Calu3 (cell line): ENCODE data around the gene CHST8. TPM values are rescaled to one million over a fixed set of nuclear protein-coding genes. Genes with fewer than 3 reads are reported as not detected.

Source experiments
- BruUV-seq: library from RNA; stranded (reverse); fragments of 400-500 nt; replicated peaks from 2 replicates; lab custom pipeline; 2021; lab: Mats Ljungman, UMichigan
- CTCF ChIA-PET: fragments of 300-600 bp; sonication (Branson Sonifier 250); formaldehyde crosslinking; loops from one replicate; lab custom pipeline; 2022; ENCODE audit warnings: antibody characterized with exemption; lab: Charles Lee
- DNase-seq: peaks from one replicate; pipeline ENCODE4 v3.0.0; 2022
- H3K27ac Mint-ChIP-seq: one replicate; pipeline ENCODE4 v1.8.0; 2022; ENCODE audit warnings: mixed read lengths; ENCODE audit not compliant: unreplicated experiment
- H3K27me3 Mint-ChIP-seq: one replicate; pipeline ENCODE4 v1.8.0; 2022; ENCODE audit warnings: mixed read lengths; ENCODE audit not compliant: unreplicated experiment
- H3K36me3 Mint-ChIP-seq: one replicate; pipeline ENCODE4 v1.8.0; 2022; ENCODE audit warnings: mild to moderate bottlenecking, moderate library complexity, mixed read lengths; ENCODE audit not compliant: insufficient read depth, unreplicated experiment
- H3K4me1 Mint-ChIP-seq: one replicate; pipeline ENCODE4 v1.8.0; 2022; ENCODE audit warnings: mild to moderate bottlenecking, low read depth, mixed read lengths; ENCODE audit not compliant: unreplicated experiment
- H3K4me3 Mint-ChIP-seq: one replicate; pipeline ENCODE4 v1.8.0; 2022; ENCODE audit warnings: mild to moderate bottlenecking, low read depth, moderate library complexity, mixed read lengths; ENCODE audit not compliant: unreplicated experiment
- H3K9me3 Mint-ChIP-seq: one replicate; pipeline ENCODE4 v1.8.0; 2022; ENCODE audit warnings: low read depth, mixed read lengths; ENCODE audit not compliant: unreplicated experiment
- intact Hi-C: fragments of 100-400 bp; cut with micrococcal nuclease; formaldehyde crosslinking; loops from one replicate; pipeline ENCODE4 v1.10.0; 2022; ENCODE audit not compliant: unreplicated experiment
- total RNA-seq: library from RNA; stranded (reverse); gene quantifications from 2 replicates; pipeline ENCODE4 v1.2.3, GENCODE V29; 2022
- TF ChIP-seq, protein P1 (sequence below): fragments of 200-600 bp; IDR thresholded peaks from one replicate; pipeline ENCODE4 v1.8.0; 2022; ENCODE audit warnings: antibody characterized with exemption; ENCODE audit not compliant: unreplicated experiment

The CHST8 gene
- total RNA-seq, 1 experiment from 2014 or later = not detected

GRCh38 chr19:33590224-33590623 lies 31.5 kb upstream of the CHST8 start:
- H3K9me3 Mint-ChIP-seq = peaks cover 10% of the 10 kb centered on the region
- peaks cover 48% of the 10 kb centered on the region for H3K27me3 Mint-ChIP-seq
- no peak for DNase-seq
- intact Hi-C loops = no loop called here
- no TSS peak for BruUV-seq
- H3K4me1 Mint-ChIP-seq = no peaks in the 10 kb centered on the region
- H3K27ac Mint-ChIP-seq = no peak overlapping the region
- TF ChIP-seq, protein P1, sequence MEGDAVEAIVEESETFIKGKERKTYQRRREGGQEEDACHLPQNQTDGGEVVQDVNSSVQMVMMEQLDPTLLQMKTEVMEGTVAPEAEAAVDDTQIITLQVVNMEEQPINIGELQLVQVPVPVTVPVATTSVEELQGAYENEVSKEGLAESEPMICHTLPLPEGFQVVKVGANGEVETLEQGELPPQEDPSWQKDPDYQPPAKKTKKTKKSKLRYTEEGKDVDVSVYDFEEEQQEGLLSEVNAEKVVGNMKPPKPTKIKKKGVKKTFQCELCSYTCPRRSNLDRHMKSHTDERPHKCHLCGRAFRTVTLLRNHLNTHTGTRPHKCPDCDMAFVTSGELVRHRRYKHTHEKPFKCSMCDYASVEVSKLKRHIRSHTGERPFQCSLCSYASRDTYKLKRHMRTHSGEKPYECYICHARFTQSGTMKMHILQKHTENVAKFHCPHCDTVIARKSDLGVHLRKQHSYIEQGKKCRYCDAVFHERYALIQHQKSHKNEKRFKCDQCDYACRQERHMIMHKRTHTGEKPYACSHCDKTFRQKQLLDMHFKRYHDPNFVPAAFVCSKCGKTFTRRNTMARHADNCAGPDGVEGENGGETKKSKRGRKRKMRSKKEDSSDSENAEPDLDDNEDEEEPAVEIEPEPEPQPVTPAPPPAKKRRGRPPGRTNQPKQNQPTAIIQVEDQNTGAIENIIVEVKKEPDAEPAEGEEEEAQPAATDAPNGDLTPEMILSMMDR = no peak
- CTCF ChIA-PET = no interaction called here
- H3K4me3 Mint-ChIP-seq = no peak overlapping the region
- no peaks in the 10 kb centered on the region for H3K36me3 Mint-ChIP-seq

GRCh38 chr19:33595783-33596182 lies 26.0 kb upstream of the CHST8 start:
- DNase-seq = no peak
- CTCF ChIA-PET = no interaction called here
- Mint-ChIP-seq H3K4me3 (no peak overlapping the region), H3K27me3 (peaks cover 34% of the 10 kb centered on the region), H3K36me3 (no peaks in the 10 kb centered on the region), H3K9me3 (peaks cover 5% of the 10 kb centered on the region), H3K27ac (no peak overlapping the region), H3K4me1 (no peaks in the 10 kb centered on the region)
- no TSS peak for BruUV-seq
- TF ChIP-seq, protein P1 = no peak
- intact Hi-C loops = no loop called here

DNA sequence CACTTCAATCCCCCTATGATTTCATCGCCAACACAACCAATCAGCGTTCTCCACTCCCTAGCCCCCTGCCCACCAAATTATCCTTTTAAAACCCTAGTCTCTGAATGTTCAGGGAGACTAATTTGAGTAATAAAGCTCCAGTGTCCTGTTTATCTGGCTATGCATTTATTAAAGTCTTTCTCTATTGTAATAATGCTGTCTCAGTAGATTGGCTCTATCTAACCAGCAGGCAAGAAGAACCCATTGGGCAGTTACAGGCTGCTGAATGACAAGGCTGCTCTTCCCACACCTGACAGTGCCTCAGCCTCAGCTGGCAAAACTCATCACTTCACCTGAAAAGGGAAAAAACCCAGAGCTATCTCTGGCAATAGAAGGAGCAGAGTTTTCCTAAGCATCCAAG lies 20.2 kb upstream of the CHST8 start:
- Mint-ChIP-seq H3K4me1 (no peaks in the 10 kb centered on the region), H3K36me3 (no peaks in the 10 kb centered on the region), H3K27me3 (peaks cover 46% of the 10 kb centered on the region), H3K9me3 (peaks cover 14% of the 10 kb centered on the region), H3K4me3 (no peak overlapping the region), H3K27ac (no peak overlapping the region)
- TF ChIP-seq, protein P1 = no peak
- DNase-seq = no peak
- CTCF ChIA-PET = interaction anchor here (0.5 to 0.7 kb wide), 2 partner anchors 10 to 745 kb away, joined by 3 read pairs; no protein-coding TSS in a partner anchor
- intact Hi-C loops = no loop called here
- BruUV-seq = no TSS peak

GRCh38 chr19:33602576-33603204 lies 19.1 kb upstream of the CHST8 start:
- H3K36me3 Mint-ChIP-seq = no peaks in the 10 kb centered on the region
- no peak overlapping the region for H3K4me3 Mint-ChIP-seq
- no peaks in the 10 kb centered on the region for H3K4me1 Mint-ChIP-seq
- intact Hi-C loops = no loop called here
- BruUV-seq = no TSS peak
- TF ChIP-seq, protein P1 = no peak
- no peak for DNase-seq
- H3K27me3 Mint-ChIP-seq = peaks cover 57% of the 10 kb centered on the region
- H3K9me3 Mint-ChIP-seq = peaks cover 14% of the 10 kb centered on the region
- no peak overlapping the region for H3K27ac Mint-ChIP-seq
- CTCF ChIA-PET = no interaction called here
